ENCODE data around the gene MMP13. TPM values are rescaled to one million over a fixed set of nuclear protein-coding genes. Genes with fewer than 3 reads are reported as not detected.

Gene MMP13
- total and polyA plus RNA-seq, 2 donors (not counting 3 experiments of a cell fraction or from before 2014, with no cell fraction given), result not detected

Small RNAs within 50 kb of the gene (small RNA-seq; reads per million reads assigned to genes)
- not detected for gene RNU7-159P (ENCODE audit: insufficient read depth, insufficient read length, low read depth, low replicate concordance)

Other genes with a start within 250 kb of the MMP13 start
- not detected in 2 replicates for gene MMP27, start 250.0 kb downstream of the MMP13 start, total RNA-seq
- gene MMP27, start 250.0 kb downstream of the MMP13 start, polyA plus RNA-seq, result not detected in 2 replicates
- gene MMP8, start 230.8 kb downstream of the MMP13 start, total RNA-seq, result not detected in 2 replicates
- gene MMP8, start 230.8 kb downstream of the MMP13 start, polyA plus RNA-seq, result not detected in 2 replicates
- 15.0 and 22.8 TPM in 2 replicates for gene MMP10, start 175.1 kb downstream of the MMP13 start, total RNA-seq
- gene MMP10, start 175.1 kb downstream of the MMP13 start, polyA plus RNA-seq, result 3.8 and 4.3 TPM in 2 replicates
- gene MMP1, start 157.6 kb downstream of the MMP13 start, total RNA-seq, result 1,684 and 1,694 TPM in 2 replicates
- gene MMP1, start 157.6 kb downstream of the MMP13 start, polyA plus RNA-seq, result 1.4 and 1.5 TPM in 2 replicates
- not detected in 2 replicates for gene MMP3, start 112.1 kb downstream of the MMP13 start, total RNA-seq
- not detected in 2 replicates for gene MMP3, start 112.1 kb downstream of the MMP13 start, polyA plus RNA-seq
- gene MMP12, start 80.8 kb downstream of the MMP13 start, total RNA-seq, result not detected in 2 replicates
- not detected in 2 replicates for gene MMP12, start 80.8 kb downstream of the MMP13 start, polyA plus RNA-seq
- gene DCUN1D5, start 136.4 kb upstream of the MMP13 start, total RNA-seq, result 49.8 and 52.9 TPM in 2 replicates
- 32.8 and 32.9 TPM in 2 replicates for gene DCUN1D5, start 136.4 kb upstream of the MMP13 start, polyA plus RNA-seq
- gene DYNC2H1, start 153.7 kb upstream of the MMP13 start, total RNA-seq, result 4.2 and 5.7 TPM in 2 replicates
- 1.5 and 1.9 TPM in 2 replicates for gene DYNC2H1, start 153.7 kb upstream of the MMP13 start, polyA plus RNA-seq

Measured in endothelial cell of umbilical vein (primary cell).